ENCODE measurements around the gene OR8G5.

- no peak for TF ChIP-seq CSRNP3 (CRISPR knock-in tag; IDR thresholded peaks at IDR 0.05)
- no peak for TF ChIP-seq ISL1 (CRISPR knock-in tag; IDR thresholded peaks at IDR 0.05)
- no peak for TF ChIP-seq BACH2 (CRISPR knock-in tag; IDR thresholded peaks at IDR 0.05; ENCODE audit: borderline replicate concordance)
- no peak for TF ChIP-seq ZFP3 (CRISPR knock-in tag; IDR thresholded peaks at IDR 0.05)
- TF ChIP-seq RARB (CRISPR knock-in tag; IDR thresholded peaks at IDR 0.05), result no peak
- TF ChIP-seq ZFP30 (CRISPR knock-in tag; IDR thresholded peaks at IDR 0.05), result no peak
- TF ChIP-seq OSR1 (CRISPR knock-in tag; IDR thresholded peaks at IDR 0.05), result no peak
Measured at GRCh38 chr11:124240621-124241397, 15.4 kb upstream of the OR8G5 start, which contains the start of gene OR8G1.

Measured in SK-N-SH treated with all-trans-retinoic acid at 6 μM for 48 hours (cell line).